ENCODE data around the gene CNTNAP1.

The CNTNAP1 gene

DNA sequence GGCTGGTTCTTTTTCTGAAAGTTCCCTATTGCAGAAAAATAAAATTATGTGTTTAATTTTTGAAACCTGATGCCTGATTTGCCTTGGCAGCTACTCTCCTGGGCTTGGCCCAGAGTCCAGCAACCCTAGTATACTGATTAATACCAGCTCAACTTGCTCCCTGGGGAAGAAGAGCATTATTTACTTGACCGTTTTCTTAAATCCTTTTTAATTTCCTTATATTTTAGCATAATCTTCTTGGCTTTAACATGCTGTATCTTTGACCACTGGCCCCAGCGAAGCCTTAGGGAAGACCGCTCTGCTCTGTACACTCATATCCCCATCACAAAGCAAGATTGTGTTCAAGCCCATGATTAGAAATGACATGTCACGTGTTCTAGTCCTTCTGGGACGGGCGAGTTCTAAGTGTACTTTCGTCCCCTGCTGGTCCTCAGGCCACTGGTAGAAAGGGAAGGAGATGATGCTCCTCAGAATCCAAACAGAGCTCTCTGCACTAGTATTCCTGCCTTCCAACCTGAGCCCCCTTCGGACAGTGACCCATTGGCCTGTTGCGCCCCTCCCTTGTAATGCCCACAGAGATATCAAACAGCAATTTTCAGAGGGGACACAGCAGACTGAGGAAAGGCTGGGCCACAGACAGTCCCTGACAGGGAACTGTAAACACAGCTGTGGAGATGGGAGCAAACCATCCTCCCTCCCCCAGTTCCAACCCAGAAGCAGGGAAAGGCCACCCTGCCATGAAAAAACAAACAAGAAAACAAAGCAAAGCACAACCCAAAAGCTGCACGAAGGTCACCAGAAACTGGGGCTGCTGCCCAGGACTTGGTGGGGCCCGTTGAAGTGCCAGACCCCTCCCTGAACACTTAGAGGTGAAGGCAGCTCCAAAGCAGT, 66.8 kb downstream of the CNTNAP1 start:
- no peak for TF ChIP-seq ZNF274 (IDR thresholded peaks at IDR 0.05; ENCODE audit: low read depth, low read length)
- no peak overlapping the region for H3K4me3 ChIP-seq (ENCODE audit: low read length)
